Sigmoid colon (tissue), 4 donors: ENCODE results near the gene IRF2BP2.

ENCODE experiments used
- EP300 ChIP-seq, 4 donors: sonication (generic); formaldehyde crosslinking; IDR thresholded peaks; one replicate each; pipeline ENCODE4 v1.6.1; 2017; ENCODE audit warnings: antibody characterized with exemption in 4 of 4
- POLR2A ChIP-seq, 2 donors: fragments of 450-650 bp; IDR thresholded peaks; one replicate each; pipeline ENCODE4 v1.6.1; 2016; ENCODE audit warnings: antibody characterized with exemption in 2 of 2, mild to moderate bottlenecking in 2 of 2, moderate library complexity in 2 of 2
- POLR2AphosphoS5 ChIP-seq, 4 donors: sonication (generic); formaldehyde crosslinking; IDR thresholded peaks; one replicate each; pipeline ENCODE4 v1.6.1; 2017; ENCODE audit warnings: antibody characterized with exemption in 4 of 4
- TF ChIP-seq, protein P1 (sequence below), 4 experiments: fragments of 450-650 bp in 3 of 4; fragments of 200-600 bp in 1 of 4; IDR thresholded peaks; one replicate each; pipeline ENCODE4 v1.5.1; 2016 to 2019; ENCODE audit warnings: antibody characterized with exemption in 4 of 4, mild to moderate bottlenecking in 3 of 4, moderate library complexity in 2 of 4

DNA sequence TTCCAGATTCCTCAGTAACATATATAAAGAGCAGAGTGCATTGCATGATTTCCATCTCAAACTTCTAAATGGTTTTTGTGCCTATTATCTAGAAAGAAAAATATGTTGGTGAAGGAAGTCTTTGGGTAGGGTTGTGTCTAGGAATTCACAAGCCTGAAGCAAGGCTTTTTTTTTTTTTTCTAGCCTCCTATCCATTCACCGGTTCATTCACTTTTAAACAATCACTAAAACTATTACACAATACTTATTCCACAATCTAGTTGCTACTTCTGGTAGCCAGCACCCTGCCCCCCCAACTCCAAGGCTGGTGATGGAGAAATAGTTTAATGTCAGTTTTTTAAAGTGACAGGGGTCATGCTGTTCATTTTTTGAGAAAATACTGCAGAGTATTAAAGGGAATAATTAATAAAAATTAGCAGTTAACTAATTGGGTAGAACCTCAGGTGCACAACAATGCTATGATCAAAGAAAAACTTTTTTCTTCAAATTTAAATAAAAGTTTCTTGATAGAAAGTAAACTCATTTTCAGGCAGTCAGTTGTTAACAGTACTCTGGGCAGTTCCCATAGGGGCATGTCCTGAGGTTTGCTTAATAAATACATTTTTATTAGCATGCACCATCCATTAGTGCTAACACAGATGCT lies 10.9 kb downstream of the IRF2BP2 start:
- no peak for TF ChIP-seq POLR2A (IDR thresholded peaks at IDR 0.05)
- no peak for TF ChIP-seq EP300 (IDR thresholded peaks at IDR 0.05)
- TF ChIP-seq, protein P1, sequence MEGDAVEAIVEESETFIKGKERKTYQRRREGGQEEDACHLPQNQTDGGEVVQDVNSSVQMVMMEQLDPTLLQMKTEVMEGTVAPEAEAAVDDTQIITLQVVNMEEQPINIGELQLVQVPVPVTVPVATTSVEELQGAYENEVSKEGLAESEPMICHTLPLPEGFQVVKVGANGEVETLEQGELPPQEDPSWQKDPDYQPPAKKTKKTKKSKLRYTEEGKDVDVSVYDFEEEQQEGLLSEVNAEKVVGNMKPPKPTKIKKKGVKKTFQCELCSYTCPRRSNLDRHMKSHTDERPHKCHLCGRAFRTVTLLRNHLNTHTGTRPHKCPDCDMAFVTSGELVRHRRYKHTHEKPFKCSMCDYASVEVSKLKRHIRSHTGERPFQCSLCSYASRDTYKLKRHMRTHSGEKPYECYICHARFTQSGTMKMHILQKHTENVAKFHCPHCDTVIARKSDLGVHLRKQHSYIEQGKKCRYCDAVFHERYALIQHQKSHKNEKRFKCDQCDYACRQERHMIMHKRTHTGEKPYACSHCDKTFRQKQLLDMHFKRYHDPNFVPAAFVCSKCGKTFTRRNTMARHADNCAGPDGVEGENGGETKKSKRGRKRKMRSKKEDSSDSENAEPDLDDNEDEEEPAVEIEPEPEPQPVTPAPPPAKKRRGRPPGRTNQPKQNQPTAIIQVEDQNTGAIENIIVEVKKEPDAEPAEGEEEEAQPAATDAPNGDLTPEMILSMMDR (IDR thresholded peaks at IDR 0.05) = no peak
- peak in 1 of 4 donors; percentile 2 for TF ChIP-seq POLR2AphosphoS5 (IDR thresholded peaks at IDR 0.05)
